Body of pancreas (tissue), 4 donors: ENCODE measurements around the gene SPINDOC.

ENCODE experiments used
- CTCF ChIP-seq, 7 experiments: fragments of 450-650 bp in 4 of 7; fragments of 200-600 bp in 3 of 7; sonication (generic) in 3 of 7; IDR thresholded peaks; one replicate each; pipeline ENCODE4 v1.5.1; 2016 to 2019; ENCODE audit warnings: antibody characterized with exemption in 7 of 7
- POLR2A ChIP-seq, 3 donors: fragments of 450-650 bp; IDR thresholded peaks; one replicate each; pipeline ENCODE4 v1.6.1; 2016; ENCODE audit warnings: antibody characterized with exemption in 3 of 3, mild to moderate bottlenecking in 2 of 3

GRCh38 chr11:63768237-63769041, 44.8 kb upstream of the SPINDOC start, which contains the start of gene ZFTA:
- TF ChIP-seq CTCF (IDR thresholded peaks at IDR 0.05): peak in 4 of 7 experiments; percentile 78 to 90 (median 82)
- no peak for TF ChIP-seq POLR2A (IDR thresholded peaks at IDR 0.05)
